Suprapubic skin (tissue), 3 donors: ENCODE data around the gene EMID1.

Experiments
- POLR2AphosphoS5 ChIP-seq, 3 donors: sonication (generic); formaldehyde crosslinking; IDR thresholded peaks; one replicate each; pipeline ENCODE4 v1.6.1; 2017; ENCODE audit warnings: antibody characterized with exemption in 3 of 3
- TF ChIP-seq, protein P1 (sequence below), 2 donors: fragments of 200-600 bp in 1 of 2; fragments of 450-650 bp in 1 of 2; sonication (generic) in 1 of 2; IDR thresholded peaks; one replicate each; pipeline ENCODE4 v1.5.1; 2016 to 2019; ENCODE audit warnings: antibody characterized with exemption in 2 of 2, mild to moderate bottlenecking in 1 of 2, moderate library complexity in 1 of 2

DNA sequence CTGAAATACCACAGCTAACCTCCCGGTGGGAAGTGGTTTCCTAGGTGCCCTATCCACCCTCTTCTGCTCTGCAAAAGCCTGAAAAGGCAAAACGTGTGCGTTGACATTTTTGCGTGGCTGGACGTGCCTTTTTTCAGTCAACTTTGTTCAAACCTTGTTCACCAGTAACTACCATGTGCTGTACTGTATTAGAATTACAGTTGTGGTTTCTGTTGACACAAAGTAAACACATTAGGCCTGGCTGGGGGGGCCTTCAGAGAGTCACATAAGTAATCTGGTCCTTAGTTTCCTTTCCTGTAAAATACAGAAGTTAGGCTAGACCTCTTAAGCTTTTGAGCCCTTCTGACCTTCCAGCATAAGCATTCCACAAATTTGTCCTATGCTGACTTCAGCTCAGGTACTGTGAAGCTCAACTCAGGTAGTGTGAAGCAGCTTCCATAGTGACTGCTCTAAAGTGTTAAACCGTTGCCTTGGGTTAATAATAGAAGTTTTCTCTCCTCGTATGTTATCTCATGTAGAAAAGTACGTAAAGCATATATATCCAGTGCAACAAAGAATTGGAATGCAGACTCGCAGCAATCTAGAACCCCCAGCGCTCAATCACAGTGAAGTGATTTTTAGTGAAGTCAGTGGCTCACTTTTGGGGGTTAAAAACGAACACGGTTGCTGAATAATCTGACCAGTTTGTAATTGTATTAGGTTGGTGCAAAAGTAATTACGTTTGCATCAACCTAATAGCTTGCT, 64.2 kb downstream of the EMID1 start:
- TF ChIP-seq, protein P1, sequence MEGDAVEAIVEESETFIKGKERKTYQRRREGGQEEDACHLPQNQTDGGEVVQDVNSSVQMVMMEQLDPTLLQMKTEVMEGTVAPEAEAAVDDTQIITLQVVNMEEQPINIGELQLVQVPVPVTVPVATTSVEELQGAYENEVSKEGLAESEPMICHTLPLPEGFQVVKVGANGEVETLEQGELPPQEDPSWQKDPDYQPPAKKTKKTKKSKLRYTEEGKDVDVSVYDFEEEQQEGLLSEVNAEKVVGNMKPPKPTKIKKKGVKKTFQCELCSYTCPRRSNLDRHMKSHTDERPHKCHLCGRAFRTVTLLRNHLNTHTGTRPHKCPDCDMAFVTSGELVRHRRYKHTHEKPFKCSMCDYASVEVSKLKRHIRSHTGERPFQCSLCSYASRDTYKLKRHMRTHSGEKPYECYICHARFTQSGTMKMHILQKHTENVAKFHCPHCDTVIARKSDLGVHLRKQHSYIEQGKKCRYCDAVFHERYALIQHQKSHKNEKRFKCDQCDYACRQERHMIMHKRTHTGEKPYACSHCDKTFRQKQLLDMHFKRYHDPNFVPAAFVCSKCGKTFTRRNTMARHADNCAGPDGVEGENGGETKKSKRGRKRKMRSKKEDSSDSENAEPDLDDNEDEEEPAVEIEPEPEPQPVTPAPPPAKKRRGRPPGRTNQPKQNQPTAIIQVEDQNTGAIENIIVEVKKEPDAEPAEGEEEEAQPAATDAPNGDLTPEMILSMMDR (IDR thresholded peaks at IDR 0.05): no peak
- no peak for TF ChIP-seq POLR2AphosphoS5 (IDR thresholded peaks at IDR 0.05)
